Cardiac ventricle fibroblast (primary cell): ENCODE results near the gene IDS. TPM values are rescaled to one million over a fixed set of nuclear protein-coding genes. Genes with fewer than 3 reads are reported as not detected.

ENCODE experiments used
- total RNA-seq: library from RNA; depleted of rRNA; stranded (reverse); fragments of >200 nt; gene quantifications from 2 replicates; pipeline ENCODE4 v1.2.3, GENCODE V29; 2015

The IDS gene
- total RNA-seq: 22.1 and 27.7 TPM in 2 replicates

GRCh38 chrX:149504915-149505651 lies at the start of gene IDS:
Gene IDS (minus strand): TSS chrX:149505306. CDS start chrX:149505137, 169 bp downstream.

GRCh38 chrX:149549701-149550100 lies 44.6 kb upstream of the IDS start, which contains the start of gene HSFX3:
Gene HSFX3 (minus strand): TSS chrX:149549924. CDS start chrX:149549852, 72 bp downstream.

GRCh38 chrX:149540621-149541520 lies 35.8 kb upstream of the IDS start, which contains the start of gene EOLA1:
Gene EOLA1 (plus strand): TSS chrX:149541012. CDS start chrX:149545631, 4,619 bp downstream.

Other genes with a start within 250 kb of the IDS start
- gene EOLA1, start 35.7 kb upstream of the IDS start, total RNA-seq: 6.2 and 11.9 TPM in 2 replicates
- not detected in 2 replicates for gene HSFX3, start 44.6 kb upstream of the IDS start, total RNA-seq
- gene MAGEA9B, start 82.2 kb upstream of the IDS start, total RNA-seq: not detected in 2 replicates
- 0.10 and 0.37 TPM in 2 replicates for gene HSFX2, start 90.0 kb upstream of the IDS start, total RNA-seq
- gene TMEM185A, start 126.5 kb upstream of the IDS start, total RNA-seq: 10.1 and 17.2 TPM in 2 replicates
- gene MAGEA11, start 206.8 kb upstream of the IDS start, total RNA-seq: not detected in 2 replicates